GM12878 (cell line): ENCODE data around the gene PDE9A. TPM values are rescaled to one million over a fixed set of nuclear protein-coding genes. Genes with fewer than 3 reads are reported as not detected.

Experiments
- ATAC-seq: fragments of 200-7000 bp; cut with Tn5 transposase; 3 replicates; pipeline ENCODE4 v1.9.1; 2020; ENCODE audit warnings: mild to moderate bottlenecking, moderate library complexity
- BruUV-seq: library from RNA; stranded (reverse); fragments of 400-500 nt; replicated peaks from 2 replicates; lab custom pipeline; 2021; lab: Mats Ljungman, UMichigan
- CTCF ChIA-PET: fragments of 300-600 bp; sonication (Branson Sonifier 250); formaldehyde crosslinking; extraction: SDS; loops from one replicate; lab custom pipeline; 2021; ENCODE audit warnings: inconsistent platforms; lab: Yijun Ruan, JAX
- POLR2A ChIA-PET: fragments of 350-600 bp; formaldehyde crosslinking; extraction: SDS; loops from one replicate; lab custom pipeline; 2021; ENCODE audit warnings: inconsistent platforms; lab: Charles Lee
- RAD21 ChIA-PET: fragments of 300-600 bp; sonication (Branson Sonifier 250); formaldehyde crosslinking; loops from one replicate; lab custom pipeline; 2023; ENCODE audit warnings: antibody characterized with exemption; ENCODE audit not compliant: unreplicated experiment; lab: Charles Lee
- SMC1A ChIA-PET: fragments of 300-600 bp; sonication (Branson Sonifier 250); formaldehyde crosslinking; loops from one replicate; lab custom pipeline; 2023; ENCODE audit not compliant: unreplicated experiment, uncharacterized antibody; lab: Charles Lee
- DNase-seq: peaks from one replicate; pipeline ENCODE4 v3.0.0-alpha.2; 2011; ENCODE audit warnings: low read depth, low spot score
- FAIRE-seq: peaks from 3 replicates; lab custom pipeline; 2011; peaks lifted over from hg19 to GRCh38; lab: Jason Lieb, UNC
- H2AFZ ChIP-seq: 2 replicates; pipeline ENCODE4 v1.6.0; 2011; ENCODE audit warnings: low read depth, low read length, control low read depth; ENCODE audit not compliant: control insufficient read depth
- H3K27ac ChIP-seq: 2 replicates; pipeline ENCODE4 v1.5.1; 2011; ENCODE audit warnings: control low read depth; ENCODE audit not compliant: control insufficient read depth, insufficient read depth
- H3K27me3 ChIP-seq, 2 experiments: replicated peaks in 1 of 2; 2 replicates each; pipeline versions ENCODE4 v1.6.0 to v1.6.1; 2011; ENCODE audit warnings: low read length in 1 of 2; ENCODE audit not compliant: control insufficient read depth in 2 of 2, insufficient read depth in 2 of 2
- H3K36me3 ChIP-seq, 2 experiments: 2 replicates each; pipeline ENCODE4 v1.5.1; 2011; ENCODE audit warnings: low read length in 1 of 2; ENCODE audit not compliant: control insufficient read depth in 2 of 2, insufficient read depth in 2 of 2
- H3K4me1 ChIP-seq: 2 replicates; pipeline ENCODE4 v1.6.1; 2011; ENCODE audit warnings: mild to moderate bottlenecking, low read length, moderate library complexity, mixed read lengths; ENCODE audit not compliant: control insufficient read depth, insufficient read depth
- H3K4me2 ChIP-seq: 2 replicates; pipeline ENCODE4 v1.6.0; 2011; ENCODE audit warnings: control low read depth; ENCODE audit not compliant: control insufficient read depth, insufficient read depth
- H3K4me3 ChIP-seq: fragments of 200-600 bp; sonication (generic); 2 replicates; pipeline ENCODE4 v1.5.1; 2016
- H3K79me2 ChIP-seq: 2 replicates; pipeline ENCODE4 v1.6.0; 2011; ENCODE audit warnings: low read length; ENCODE audit not compliant: control insufficient read depth, insufficient read depth
- H3K9ac ChIP-seq: 2 replicates; pipeline ENCODE4 v1.8.0; 2011; ENCODE audit warnings: low read length, control low read depth, mixed read lengths; ENCODE audit not compliant: control insufficient read depth, insufficient read depth
- H3K9me3 ChIP-seq: replicated peaks from 3 replicates; pipeline ENCODE4 v1.5.1; 2011; ENCODE audit warnings: mild to moderate bottlenecking, low read length; ENCODE audit not compliant: control insufficient read depth, insufficient read depth
- H4K20me1 ChIP-seq: 2 replicates; pipeline ENCODE4 v1.6.0; 2011; ENCODE audit not compliant: control insufficient read depth, insufficient read depth
- BACH1 ChIP-seq: fragments of 450-650 bp; IDR thresholded peaks from 2 replicates; pipeline ENCODE4 v1.6.1; 2017; ENCODE audit warnings: mild to moderate bottlenecking, borderline replicate concordance
- CBX5 ChIP-seq: sonication (generic); IDR thresholded peaks from 2 replicates; pipeline ENCODE4 v1.6.1; 2016; ENCODE audit warnings: low read depth, moderate library complexity, mild to moderate bottlenecking, inconsistent platforms
- IRF4 ChIP-seq: IDR thresholded peaks from 2 replicates; pipeline ENCODE4 v1.6.1; 2011; ENCODE audit warnings: low read depth, low read length
- KDM1A ChIP-seq: fragments of 200-600 bp; sonication (generic); IDR thresholded peaks from 2 replicates; pipeline ENCODE4 v1.6.1; 2016; ENCODE audit warnings: borderline replicate concordance
- KLF5 ChIP-seq: fragments of 450-650 bp; IDR thresholded peaks from 2 replicates; pipeline ENCODE4 v1.6.1; 2014; ENCODE audit warnings: mild to moderate bottlenecking; ENCODE audit not compliant: partially characterized antibody
- MYB ChIP-seq: fragments of 150-350 bp; IDR thresholded peaks from 2 replicates; pipeline ENCODE4 v1.6.1; 2014; ENCODE audit warnings: mild to moderate bottlenecking, low read depth, low read length, borderline replicate concordance
- NBN ChIP-seq: fragments of 450-650 bp; IDR thresholded peaks from 2 replicates; pipeline ENCODE4 v1.6.1; 2016
- NR2F1 ChIP-seq: fragments of 450-650 bp; conservative IDR thresholded peaks from 2 replicates; pipeline ENCODE4 v1.6.1; 2017; ENCODE audit warnings: mild to moderate bottlenecking
- POLR2AphosphoS2 ChIP-seq: IDR thresholded peaks from 2 replicates; pipeline ENCODE4 v1.6.1; 2011; ENCODE audit warnings: low read depth, mild to moderate bottlenecking, low read length, improper control_type of control experiment, moderate library complexity
- POU2F2 ChIP-seq: IDR thresholded peaks from 3 replicates; pipeline ENCODE4 v1.6.1; 2011; ENCODE audit warnings: low read depth, mild to moderate bottlenecking, low read length, borderline replicate concordance
- SPI1 ChIP-seq: IDR thresholded peaks from 2 replicates; pipeline ENCODE4 v1.6.1; 2011; ENCODE audit warnings: low read depth, mild to moderate bottlenecking, low read length, moderate library complexity, borderline replicate concordance; ENCODE audit not compliant: insufficient read depth
- TCF12 ChIP-seq: IDR thresholded peaks from 2 replicates; pipeline ENCODE4 v1.6.1; 2011; ENCODE audit warnings: low read depth, mild to moderate bottlenecking, low read length
- USF1 ChIP-seq: IDR thresholded peaks from 2 replicates; pipeline ENCODE4 v1.6.1; 2011; ENCODE audit warnings: borderline replicate concordance, low read depth, mild to moderate bottlenecking, moderate library complexity, mixed read lengths, low read length; ENCODE audit not compliant: insufficient read depth; ENCODE audit errors: extremely low read length
- WRNIP1 ChIP-seq: IDR thresholded peaks from 2 replicates; pipeline ENCODE4 v1.6.1; 2011; ENCODE audit warnings: low read depth, low read length, improper control_type of control experiment, borderline replicate concordance
- YY1 ChIP-seq: IDR thresholded peaks from 2 replicates; pipeline ENCODE4 v1.6.1; 2011; ENCODE audit warnings: low read depth, mild to moderate bottlenecking, low read length
- ZBED1 ChIP-seq: IDR thresholded peaks from 2 replicates; pipeline ENCODE4 v1.6.1; 2016; ENCODE audit warnings: borderline replicate concordance
- WGBS: methylation state at CpG from one replicate; pipeline ENCODE4 v1.1.6; 2016; ENCODE audit warnings: low lambda C conversion rate; ENCODE audit not compliant: insufficient replicate concordance, insufficient coverage; ENCODE audit errors: missing lambda C conversion rate; 5-methylcytosine and 5-hydroxymethylcytosine counted together
- in situ Hi-C: fragments of 300-500 bp; cut with MboI; formaldehyde crosslinking; loops from 9 replicates; pipeline ENCODE4 v1.14.3; 2018; ENCODE audit warnings: mixed read lengths
- intact Hi-C: fragments of 100-400 bp; cut with micrococcal nuclease; formaldehyde crosslinking; loops from one replicate; pipeline ENCODE4 v1.14.2; 2022; ENCODE audit not compliant: unreplicated experiment
- polyA plus RNA-seq, 11 experiments: library from polyadenylated mRNA; depleted of rRNA in 4 of 11; unstranded in 6 of 11; stranded (reverse) in 5 of 11; fragments of >200 nt; fragmentation: Nextera tagmentation in 4 of 11; fragmentation: Illumina TruSeq in 1 of 11; extraction: Ambion mirVana in 4 of 11; extraction: Trizol in 1 of 11; gene quantifications; 1 replicate in 1 of 11; 2 replicates in 10 of 11; pipeline versions ENCODE4 v1.2.1 to v1.2.3, GENCODE V29; 2011 to 2016; ENCODE audit warnings: inconsistent platforms in 2 of 11, missing spikeins in 2 of 11, low read depth in 1 of 11
- total RNA-seq, 4 experiments: library from RNA; depleted of rRNA in 3 of 4; stranded (reverse); fragments of >200 nt in 3 of 4; fragmentation: Illumina TruSeq in 1 of 4; extraction: Trizol in 1 of 4; gene quantifications; 2 replicates each; pipeline versions ENCODE4 v1.2.1 to v1.2.3, GENCODE V29; 2013 to 2021
- TF ChIP-seq, protein P1 (sequence below): IDR thresholded peaks from 2 replicates; pipeline ENCODE4 v1.6.1; 2012; ENCODE audit warnings: low read depth, low read length, improper control_type of control experiment
- TF ChIP-seq, protein P2 (sequence below): IDR thresholded peaks from 2 replicates; pipeline ENCODE4 v1.6.1; 2011; ENCODE audit warnings: low read depth, mild to moderate bottlenecking, low read length, moderate library complexity, borderline replicate concordance; ENCODE audit errors: extremely low read depth
- TF ChIP-seq, protein P3 (sequence below): IDR thresholded peaks from 2 replicates; pipeline ENCODE4 v1.6.1; 2012; ENCODE audit warnings: mild to moderate bottlenecking, low read depth, low read length

PDE9A gene
- total and polyA plus RNA-seq, 10 of the 15 experiments (the other 5 are each of a cell fraction or from before 2014, with no cell fraction given) = 0.08 to 0.45 (median 0.20) TPM; not detected in 1

GRCh38 chr21:42784896-42785451 lies 131.6 kb downstream of the PDE9A start (continued):
- no peak for TF ChIP-seq MYB
- no peak for TF ChIP-seq KDM1A
- TF ChIP-seq WRNIP1 = no peak
- no peak for TF ChIP-seq YY1
- TF ChIP-seq, protein P1, sequence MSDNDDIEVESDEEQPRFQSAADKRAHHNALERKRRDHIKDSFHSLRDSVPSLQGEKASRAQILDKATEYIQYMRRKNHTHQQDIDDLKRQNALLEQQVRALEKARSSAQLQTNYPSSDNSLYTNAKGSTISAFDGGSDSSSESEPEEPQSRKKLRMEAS = no peak
- TF ChIP-seq, protein P2, sequence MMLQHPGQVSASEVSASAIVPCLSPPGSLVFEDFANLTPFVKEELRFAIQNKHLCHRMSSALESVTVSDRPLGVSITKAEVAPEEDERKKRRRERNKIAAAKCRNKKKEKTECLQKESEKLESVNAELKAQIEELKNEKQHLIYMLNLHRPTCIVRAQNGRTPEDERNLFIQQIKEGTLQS = no peak
- TF ChIP-seq NR2F1 = no peak

- in situ Hi-C loops = no loop called here
- ATAC-seq = no peak
- TF ChIP-seq NBN = no peak
- TF ChIP-seq BACH1 = no peak
- no peak for TF ChIP-seq CBX5
- TF ChIP-seq SPI1 = no peak
- no peak for TF ChIP-seq POU2F2
- TF ChIP-seq TCF12 = no peak
- no peak for TF ChIP-seq KLF5
- TF ChIP-seq POLR2AphosphoS2 = no peak
- TF ChIP-seq IRF4 = no peak
- TF ChIP-seq USF1 = no peak
- TF ChIP-seq ZBED1 = no peak
- TF ChIP-seq, protein P3, sequence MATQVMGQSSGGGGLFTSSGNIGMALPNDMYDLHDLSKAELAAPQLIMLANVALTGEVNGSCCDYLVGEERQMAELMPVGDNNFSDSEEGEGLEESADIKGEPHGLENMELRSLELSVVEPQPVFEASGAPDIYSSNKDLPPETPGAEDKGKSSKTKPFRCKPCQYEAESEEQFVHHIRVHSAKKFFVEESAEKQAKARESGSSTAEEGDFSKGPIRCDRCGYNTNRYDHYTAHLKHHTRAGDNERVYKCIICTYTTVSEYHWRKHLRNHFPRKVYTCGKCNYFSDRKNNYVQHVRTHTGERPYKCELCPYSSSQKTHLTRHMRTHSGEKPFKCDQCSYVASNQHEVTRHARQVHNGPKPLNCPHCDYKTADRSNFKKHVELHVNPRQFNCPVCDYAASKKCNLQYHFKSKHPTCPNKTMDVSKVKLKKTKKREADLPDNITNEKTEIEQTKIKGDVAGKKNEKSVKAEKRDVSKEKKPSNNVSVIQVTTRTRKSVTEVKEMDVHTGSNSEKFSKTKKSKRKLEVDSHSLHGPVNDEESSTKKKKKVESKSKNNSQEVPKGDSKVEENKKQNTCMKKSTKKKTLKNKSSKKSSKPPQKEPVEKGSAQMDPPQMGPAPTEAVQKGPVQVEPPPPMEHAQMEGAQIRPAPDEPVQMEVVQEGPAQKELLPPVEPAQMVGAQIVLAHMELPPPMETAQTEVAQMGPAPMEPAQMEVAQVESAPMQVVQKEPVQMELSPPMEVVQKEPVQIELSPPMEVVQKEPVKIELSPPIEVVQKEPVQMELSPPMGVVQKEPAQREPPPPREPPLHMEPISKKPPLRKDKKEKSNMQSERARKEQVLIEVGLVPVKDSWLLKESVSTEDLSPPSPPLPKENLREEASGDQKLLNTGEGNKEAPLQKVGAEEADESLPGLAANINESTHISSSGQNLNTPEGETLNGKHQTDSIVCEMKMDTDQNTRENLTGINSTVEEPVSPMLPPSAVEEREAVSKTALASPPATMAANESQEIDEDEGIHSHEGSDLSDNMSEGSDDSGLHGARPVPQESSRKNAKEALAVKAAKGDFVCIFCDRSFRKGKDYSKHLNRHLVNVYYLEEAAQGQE = no peak
Observed at GRCh38 chr21:42785666-42786427, 132.4 kb downstream of the PDE9A start.

More at GRCh38 chr21:42785666-42786427, 132.4 kb downstream of the PDE9A start:
- H2AFZ ChIP-seq = no peak overlapping the region
- POLR2A ChIA-PET = no interaction called here
- no peak overlapping the region for H3K4me3 ChIP-seq
- 67% methylated on average over 28 of the region's 28 CpGs for WGBS
- H3K4me2 ChIP-seq = no peak overlapping the region
- intact Hi-C loops = no loop called here
- peaks cover 4 to 5% of the 10 kb centered on the region in 2 experiments; a peak in 3 of 4 replicates for H3K27me3 ChIP-seq
- no peaks in the 10 kb centered on the region for H3K36me3 ChIP-seq
- no peak for FAIRE-seq
- no peaks in the 10 kb centered on the region for H4K20me1 ChIP-seq
- CTCF ChIA-PET = no interaction called here
- H3K27ac ChIP-seq = no peak overlapping the region
- SMC1A ChIA-PET = no interaction called here
- H3K79me2 ChIP-seq = no peaks in the 10 kb centered on the region
- RAD21 ChIA-PET = no interaction called here
- no TSS peak for BruUV-seq
- no peak for DNase-seq
- no peak overlapping the region for H3K9ac ChIP-seq
- no peaks in the 10 kb centered on the region for H3K4me1 ChIP-seq
- H3K9me3 ChIP-seq = no peaks in the 10 kb centered on the region; the same call in 1 of the 3 replicates
